K562 (cell line): ENCODE measurements around the gene LATS1. TPM values are rescaled to one million over a fixed set of nuclear protein-coding genes. Genes with fewer than 3 reads are reported as not detected.

Source experiments
- ADNP ChIP-seq: fragments of 200-800 bp; sonication (Bioruptor generic); IDR thresholded peaks from 2 replicates; pipeline ENCODE4 v1.6.1; 2016; ENCODE audit warnings: missing genetic modification characterization, missing compliant biosample characterization
- CCNT2 ChIP-seq: IDR thresholded peaks from 2 replicates; pipeline ENCODE4 v1.6.1; 2011; ENCODE audit warnings: borderline replicate concordance, low read depth, mild to moderate bottlenecking, moderate library complexity, mixed read lengths, low read length; ENCODE audit not compliant: insufficient read length; ENCODE audit errors: extremely low read depth
- CTCFL ChIP-seq: IDR thresholded peaks from 2 replicates; pipeline ENCODE4 v1.6.1; 2011; ENCODE audit warnings: borderline replicate concordance, low read depth, mild to moderate bottlenecking, moderate library complexity, low read length; ENCODE audit not compliant: insufficient read depth, poor library complexity, severe bottlenecking
- HDAC3 ChIP-seq: fragments of 450-650 bp; IDR thresholded peaks from 2 replicates; pipeline ENCODE4 v1.6.1; 2018; ENCODE audit warnings: borderline replicate concordance, mild to moderate bottlenecking, moderate library complexity; ENCODE audit not compliant: partially characterized antibody
- HNRNPLL ChIP-seq: fragments of 200-400 bp; formaldehyde crosslinking; IDR thresholded peaks from 2 replicates; pipeline ENCODE4 v1.6.1; 2017; ENCODE audit warnings: low read length, low read depth, mild to moderate bottlenecking; ENCODE audit not compliant: poor library complexity, severe bottlenecking
- PATZ1 ChIP-seq: fragments of 250-450 bp; sonication (Bioruptor Pico); IDR thresholded peaks from 2 replicates; pipeline ENCODE4 v1.5.0; 2020; ENCODE audit warnings: mild to moderate bottlenecking, borderline replicate concordance
- RBM39 ChIP-seq: fragments of 200-400 bp; formaldehyde crosslinking; optimal IDR thresholded peaks from 2 replicates; pipeline ENCODE3; 2018; ENCODE audit warnings: low read depth, low read length
- SIN3A ChIP-seq, 2 experiments: fragments of 150-350 bp in 1 of 2; IDR thresholded peaks; 2 replicates each; pipeline ENCODE4 v1.6.1; 2011 to 2016; ENCODE audit warnings: borderline replicate concordance in 2 of 2, low read depth in 2 of 2, low read length in 2 of 2, mild to moderate bottlenecking in 2 of 2, moderate library complexity in 2 of 2; ENCODE audit not compliant: control insufficient read depth in 1 of 2
- ZNF282 ChIP-seq: sonication (generic); formaldehyde crosslinking; IDR thresholded peaks from 2 replicates; pipeline ENCODE4 v1.8.1; 2023; ENCODE audit warnings: missing genetic modification reagents
- ZNF347 ChIP-seq: fragments of 450-650 bp; formaldehyde crosslinking; IDR thresholded peaks from 2 replicates; pipeline ENCODE4 v1.4.0; 2020; ENCODE audit warnings: low read depth, mild to moderate bottlenecking, moderate library complexity
- ZNF354B ChIP-seq: fragments of 250-450 bp; sonication (Bioruptor Pico); IDR thresholded peaks from 2 replicates; pipeline ENCODE4 v1.4.0; 2020
- ZNF41 ChIP-seq: fragments of 250-450 bp; sonication (Bioruptor Pico); conservative IDR thresholded peaks from 2 replicates; pipeline ENCODE4 v1.4.0; 2020; ENCODE audit warnings: mild to moderate bottlenecking
- ZNF445 ChIP-seq: fragments of 250-450 bp; sonication (Bioruptor Pico); IDR thresholded peaks from 2 replicates; pipeline ENCODE4 v1.4.0; 2020; ENCODE audit warnings: low read depth, mild to moderate bottlenecking, moderate library complexity
- ZNF76 ChIP-seq: fragments of 250-450 bp; sonication (Bioruptor Pico); IDR thresholded peaks from 2 replicates; pipeline ENCODE4 v1.4.0; 2020; ENCODE audit warnings: mild to moderate bottlenecking, moderate library complexity, borderline replicate concordance
- polyA plus RNA-seq, 8 experiments: library from polyadenylated mRNA; depleted of rRNA in 4 of 8; stranded (reverse) in 5 of 8; unstranded in 3 of 8; fragments of >200 nt; fragmentation: Nextera tagmentation in 2 of 8; fragmentation: Illumina TruSeq in 1 of 8; extraction: Ambion mirVana in 2 of 8; extraction: Trizol in 1 of 8; gene quantifications; 2 replicates each; pipeline versions ENCODE4 v1.2.1 to v1.2.3, GENCODE V29; 2011 to 2014; ENCODE audit warnings: inconsistent platforms in 1 of 8, missing spikeins in 1 of 8
- total RNA-seq, 7 experiments: library from RNA; depleted of rRNA in 6 of 7; stranded (reverse); fragments of >200 nt in 6 of 7; fragmentation: Illumina TruSeq in 2 of 7; extraction: Trizol in 2 of 7; gene quantifications; 2 replicates each; pipeline versions ENCODE4 v1.2.1 to v1.2.3, GENCODE V29; 2011 to 2021; ENCODE audit warnings: low replicate concordance in 1 of 7
- TF ChIP-seq, protein P1 (sequence below): fragments of 450-650 bp; formaldehyde crosslinking; IDR thresholded peaks from 2 replicates; pipeline ENCODE4 v1.4.0; 2020; ENCODE audit warnings: mild to moderate bottlenecking, moderate library complexity
- TF ChIP-seq, protein P2 (sequence below): fragments of 450-650 bp; formaldehyde crosslinking; IDR thresholded peaks from 2 replicates; pipeline ENCODE4 v1.4.0; 2020; ENCODE audit warnings: mild to moderate bottlenecking, moderate library complexity
- TF ChIP-seq, protein P3 (sequence below): fragments of 250-450 bp; sonication (Bioruptor Pico); IDR thresholded peaks from 2 replicates; pipeline ENCODE4 v1.8.0; 2021; ENCODE audit warnings: moderate library complexity, mild to moderate bottlenecking, inconsistent platforms

LATS1 gene
- total and polyA plus RNA-seq, 9 of the 15 experiments (the other 6 are each of a cell fraction or from before 2014, with no cell fraction given) = 5.0 to 36.3 (median 18.4) TPM

DNA sequence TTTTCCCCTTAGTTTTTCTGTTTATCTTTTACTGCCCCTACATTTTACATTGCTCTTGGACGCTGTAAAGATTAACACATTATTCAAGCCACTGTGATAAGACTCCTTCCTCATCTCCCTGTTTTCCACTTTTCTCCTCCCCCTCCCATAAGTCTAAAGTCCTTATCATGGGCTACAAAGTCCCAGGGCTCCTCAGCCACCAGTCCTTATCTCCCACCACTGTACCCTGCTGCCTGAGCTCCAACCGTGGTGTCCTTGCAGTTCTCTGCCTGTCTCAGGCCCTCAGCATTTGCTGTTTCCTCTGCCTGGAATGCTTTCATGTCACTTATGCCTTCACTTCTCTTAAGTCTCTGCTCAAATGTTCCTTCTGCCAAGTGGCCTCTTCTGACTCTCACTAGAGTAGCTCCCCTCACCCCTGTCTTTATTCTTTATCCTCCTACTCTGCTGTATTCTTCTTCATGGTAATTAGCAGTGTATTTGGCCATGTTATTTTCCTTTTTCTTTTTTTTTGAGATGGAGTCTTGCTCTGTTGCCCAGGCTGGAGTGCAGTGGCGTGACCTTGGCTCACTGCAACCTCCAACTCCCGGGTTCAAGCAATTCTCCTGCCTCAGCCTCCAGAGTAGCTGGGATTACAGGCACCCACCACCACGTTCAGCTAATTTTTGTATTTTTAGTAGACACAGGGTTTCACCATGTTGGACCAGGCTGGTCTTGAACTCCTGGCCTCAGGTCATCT lies 10.8 kb upstream of the LATS1 start (continued):
- 0 out of 2 replicates have a peak, but pooled peaks have one; percentile 62 for TF ChIP-seq ZNF76
- no peak; the same call in 1 of the 2 replicates for TF ChIP-seq ADNP (tag)
- no peak for TF ChIP-seq ZNF445
- peak; percentile 49 for TF ChIP-seq CCNT2
- TF ChIP-seq, protein P1, sequence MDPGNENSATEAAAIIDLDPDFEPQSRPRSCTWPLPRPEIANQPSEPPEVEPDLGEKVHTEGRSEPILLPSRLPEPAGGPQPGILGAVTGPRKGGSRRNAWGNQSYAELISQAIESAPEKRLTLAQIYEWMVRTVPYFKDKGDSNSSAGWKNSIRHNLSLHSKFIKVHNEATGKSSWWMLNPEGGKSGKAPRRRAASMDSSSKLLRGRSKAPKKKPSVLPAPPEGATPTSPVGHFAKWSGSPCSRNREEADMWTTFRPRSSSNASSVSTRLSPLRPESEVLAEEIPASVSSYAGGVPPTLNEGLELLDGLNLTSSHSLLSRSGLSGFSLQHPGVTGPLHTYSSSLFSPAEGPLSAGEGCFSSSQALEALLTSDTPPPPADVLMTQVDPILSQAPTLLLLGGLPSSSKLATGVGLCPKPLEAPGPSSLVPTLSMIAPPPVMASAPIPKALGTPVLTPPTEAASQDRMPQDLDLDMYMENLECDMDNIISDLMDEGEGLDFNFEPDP (CRISPR knock-in tag) = no peak
- TF ChIP-seq ZNF282 (CRISPR knock-in tag) = no peak
- TF ChIP-seq, protein P2, sequence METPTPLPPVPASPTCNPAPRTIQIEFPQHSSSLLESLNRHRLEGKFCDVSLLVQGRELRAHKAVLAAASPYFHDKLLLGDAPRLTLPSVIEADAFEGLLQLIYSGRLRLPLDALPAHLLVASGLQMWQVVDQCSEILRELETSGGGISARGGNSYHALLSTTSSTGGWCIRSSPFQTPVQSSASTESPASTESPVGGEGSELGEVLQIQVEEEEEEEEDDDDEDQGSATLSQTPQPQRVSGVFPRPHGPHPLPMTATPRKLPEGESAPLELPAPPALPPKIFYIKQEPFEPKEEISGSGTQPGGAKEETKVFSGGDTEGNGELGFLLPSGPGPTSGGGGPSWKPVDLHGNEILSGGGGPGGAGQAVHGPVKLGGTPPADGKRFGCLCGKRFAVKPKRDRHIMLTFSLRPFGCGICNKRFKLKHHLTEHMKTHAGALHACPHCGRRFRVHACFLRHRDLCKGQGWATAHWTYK = peak; percentile 62; the same call in 1 of the 2 replicates
- no peak for TF ChIP-seq ZNF347 (CRISPR knock-in tag)
- no peak for TF ChIP-seq PATZ1 (CRISPR knock-in tag)
- TF ChIP-seq SIN3A (IDR thresholded peaks at IDR 0.05; ENCODE audit: borderline replicate concordance in 2 of 2, control insufficient read depth in 1 of 2, low read depth in 2 of 2, low read length in 2 of 2) = no peak
- no peak for TF ChIP-seq RBM39
- TF ChIP-seq, protein P3, sequence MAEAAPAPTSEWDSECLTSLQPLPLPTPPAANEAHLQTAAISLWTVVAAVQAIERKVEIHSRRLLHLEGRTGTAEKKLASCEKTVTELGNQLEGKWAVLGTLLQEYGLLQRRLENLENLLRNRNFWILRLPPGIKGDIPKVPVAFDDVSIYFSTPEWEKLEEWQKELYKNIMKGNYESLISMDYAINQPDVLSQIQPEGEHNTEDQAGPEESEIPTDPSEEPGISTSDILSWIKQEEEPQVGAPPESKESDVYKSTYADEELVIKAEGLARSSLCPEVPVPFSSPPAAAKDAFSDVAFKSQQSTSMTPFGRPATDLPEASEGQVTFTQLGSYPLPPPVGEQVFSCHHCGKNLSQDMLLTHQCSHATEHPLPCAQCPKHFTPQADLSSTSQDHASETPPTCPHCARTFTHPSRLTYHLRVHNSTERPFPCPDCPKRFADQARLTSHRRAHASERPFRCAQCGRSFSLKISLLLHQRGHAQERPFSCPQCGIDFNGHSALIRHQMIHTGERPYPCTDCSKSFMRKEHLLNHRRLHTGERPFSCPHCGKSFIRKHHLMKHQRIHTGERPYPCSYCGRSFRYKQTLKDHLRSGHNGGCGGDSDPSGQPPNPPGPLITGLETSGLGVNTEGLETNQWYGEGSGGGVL (CRISPR knock-in tag) = no peak
- peak; percentile 47 for TF ChIP-seq HDAC3
- 0 out of 2 replicates have a peak, but pooled peaks have one; percentile 42 for TF ChIP-seq ZNF41 (CRISPR knock-in tag)
- TF ChIP-seq HNRNPLL = no peak
- TF ChIP-seq ZNF354B (CRISPR knock-in tag) = 0 out of 2 replicates have a peak, but pooled peaks have one; percentile 37
- TF ChIP-seq CTCFL = no peak
